ENCODE data around the gene LATS2. TPM values are rescaled to one million over a fixed set of nuclear protein-coding genes. Genes with fewer than 3 reads are reported as not detected.

Gene LATS2
- total RNA-seq, 4 donors from 2014 or later, result 7.7 to 18.9 (median 10.7) TPM

GRCh38 chr13:21031594-21032275 lies 29.7 kb downstream of the LATS2 start:
- Histone ChIP-seq H3K4me3 (no peak overlapping the region), H3K9me3 (no peaks in the 10 kb centered on the region), H3K36me3 (no peaks in the 10 kb centered on the region), H3K4me1 (peaks cover 10 to 47% (median 26%) of the 10 kb centered on the region in 3 donors), H3K27ac (peak overlapping the region in 3 of 4 donors; percentile 84 to 85 (median 84)), H3K27me3 (no peaks in the 10 kb centered on the region)
- no peak for DNase-seq
- 83 to 88% methylated on average over 7 to 8 of the region's 8 CpGs for WGBS, 2 donors
- TF ChIP-seq POLR2A (IDR thresholded peaks at IDR 0.05) (no peak), CTCF (IDR thresholded peaks at IDR 0.05) (no peak)
- intact Hi-C loops (cut with DNase I), result no loop called here

- 77 to 85% methylated on average over 6 of the region's 6 CpGs for WGBS, 2 donors
- Histone ChIP-seq H3K4me3 (no peak overlapping the region), H3K27ac (no peak overlapping the region), H3K36me3 (no peaks in the 10 kb centered on the region), H3K27me3 (no peaks in the 10 kb centered on the region), H3K9me3 (no peaks in the 10 kb centered on the region), H3K4me1 (peaks cover 0 to 25% (median 10%) of the 10 kb centered on the region in 3 donors)
- DNase-seq, result no peak
- TF ChIP-seq CTCF (IDR thresholded peaks at IDR 0.05), result no peak
- no peak for TF ChIP-seq POLR2A (IDR thresholded peaks at IDR 0.05)
- intact Hi-C loops (cut with DNase I), result no loop called here
These were observed 35.8 kb downstream of the LATS2 start for GRCh38 chr13:21025539-21025938.

DNA sequence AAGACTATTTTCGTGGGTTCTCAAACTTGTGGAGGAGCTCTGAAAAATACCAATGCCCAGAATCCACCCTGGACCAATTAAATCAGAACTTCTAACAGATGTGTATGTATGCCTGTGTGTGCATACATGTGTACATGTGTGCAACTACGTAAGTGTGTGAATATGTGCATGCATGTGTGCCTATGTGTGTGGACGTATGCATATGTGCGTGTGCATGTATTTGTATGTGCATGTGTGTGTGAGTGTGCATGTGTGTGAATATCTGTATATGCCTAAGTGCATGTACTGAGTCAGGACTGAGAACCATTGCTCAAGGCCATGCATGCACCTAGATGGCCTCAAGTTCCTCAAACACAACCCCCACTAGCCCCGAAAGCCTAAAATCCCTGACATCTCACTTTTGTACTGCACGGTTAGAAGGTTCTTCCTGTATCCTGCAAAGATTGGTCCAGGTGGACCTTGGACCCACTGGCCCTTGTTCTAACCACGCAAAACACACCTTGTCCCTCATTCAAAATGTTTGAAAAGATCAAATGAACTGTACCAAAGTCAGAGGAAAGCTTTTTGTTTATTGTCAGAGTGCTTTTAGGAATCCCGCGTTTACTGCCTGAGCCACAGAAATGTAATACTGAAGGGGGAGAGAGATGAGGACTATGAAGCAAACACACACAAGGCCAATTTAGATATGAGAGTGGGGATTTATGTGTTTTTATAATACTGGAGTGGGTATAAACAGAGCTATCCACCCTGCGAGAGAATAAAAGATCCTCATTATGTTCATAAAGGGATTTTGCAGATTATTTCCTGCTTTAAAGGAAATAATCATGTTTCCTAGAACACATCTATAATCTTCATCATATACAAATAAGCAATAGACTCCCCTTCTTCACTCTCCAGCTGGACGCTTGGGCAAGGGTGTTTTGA lies 39.1 kb downstream of the LATS2 start:
- intact Hi-C loops (cut with DNase I), result no loop called here
- 75 to 79% methylated on average over 11 of the region's 11 CpGs for WGBS, 2 donors
- no peaks in the 10 kb centered on the region for H3K36me3 ChIP-seq
- H3K27ac ChIP-seq, result peak overlapping the region in 1 of 4 donors; percentile 56
- H3K4me3 ChIP-seq, result no peak overlapping the region
- H3K4me1 ChIP-seq, result peaks cover 0 to 50% (median 17%) of the 10 kb centered on the region in 3 donors
- no peak for DNase-seq
- TF ChIP-seq POLR2A (IDR thresholded peaks at IDR 0.05), result no peak
- TF ChIP-seq CTCF (IDR thresholded peaks at IDR 0.05), result no peak
- H3K9me3 ChIP-seq, result no peaks in the 10 kb centered on the region
- no peaks in the 10 kb centered on the region for H3K27me3 ChIP-seq

- peaks cover 0 to 68% (median 32%) of the 10 kb centered on the region in 3 donors for H3K4me1 ChIP-seq
- H3K9me3 ChIP-seq, result no peaks in the 10 kb centered on the region
- no peaks in the 10 kb centered on the region for H3K36me3 ChIP-seq
- 71 to 78% methylated on average over 4 of the region's 4 CpGs for WGBS, 2 donors
- TF ChIP-seq CTCF (IDR thresholded peaks at IDR 0.05), result no peak
- TF ChIP-seq POLR2A (IDR thresholded peaks at IDR 0.05), result no peak
- no peak for DNase-seq
- intact Hi-C loops (cut with DNase I), result no loop called here
- no peak overlapping the region for H3K4me3 ChIP-seq
- H3K27ac ChIP-seq, result peak overlapping the region in 3 of 4 donors; percentile 58 to 60 (median 58)
- H3K27me3 ChIP-seq, result no peaks in the 10 kb centered on the region
These were observed 40.8 kb downstream of the LATS2 start for GRCh38 chr13:21020581-21020980.

- Histone ChIP-seq H3K4me1 (peaks cover 0 to 72% (median 32%) of the 10 kb centered on the region in 3 donors), H3K27me3 (no peaks in the 10 kb centered on the region), H3K36me3 (no peaks in the 10 kb centered on the region), H3K27ac (peak overlapping the region in 3 of 4 donors; percentile 58 to 60 (median 58)), H3K9me3 (no peaks in the 10 kb centered on the region), H3K4me3 (no peak overlapping the region)
- no peak for DNase-seq
- TF ChIP-seq CTCF (IDR thresholded peaks at IDR 0.05) (no peak), POLR2A (IDR thresholded peaks at IDR 0.05) (no peak)
- intact Hi-C loops (cut with DNase I), result no loop called here
- WGBS, 2 donors, result 44 to 46% methylated on average over 5 of the region's 5 CpGs
These were observed 41.2 kb downstream of the LATS2 start for GRCh38 chr13:21020176-21020575.

All from esophagus squamous epithelium (tissue), 5 donors.